GM21423 (cell line): ENCODE results near the gene GMDS.
A peak's percentile ranks its signal among the peaks of the same experiment; 100 is the strongest.

Experiments used
- ATAC-seq: cut with Tn5 transposase; IDR thresholded peaks from one replicate; pipeline ENCODE4 v1.9.1; 2021; ENCODE audit warnings: mild to moderate bottlenecking, moderate library complexity; ENCODE audit not compliant: unreplicated experiment

GMDS gene

DNA sequence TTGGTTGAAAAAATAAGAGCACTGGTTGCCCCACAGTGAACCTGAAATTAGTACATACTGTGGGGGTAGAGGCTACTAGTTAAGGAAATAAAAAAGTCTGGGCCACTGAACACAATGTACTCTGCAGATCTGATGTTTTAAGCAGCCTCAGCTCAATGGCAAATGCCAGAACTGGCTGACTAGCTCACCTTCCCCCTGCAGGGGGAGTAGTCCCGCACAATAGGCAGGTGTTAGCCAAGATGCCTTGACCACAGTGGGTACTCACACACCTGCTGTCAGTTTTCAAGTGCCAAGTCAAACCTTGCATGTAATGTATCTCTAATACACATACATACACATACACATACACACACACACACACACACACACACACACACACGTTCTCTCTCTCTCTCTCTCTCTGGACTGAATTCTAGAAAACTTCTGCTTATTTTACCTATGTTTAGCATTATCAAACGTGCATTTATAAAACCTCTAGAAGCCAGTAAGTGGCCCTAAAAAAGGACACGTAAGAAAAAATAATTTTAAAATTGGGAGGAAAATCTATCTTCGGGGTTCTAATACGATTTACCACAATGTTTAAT, 36.1 kb downstream of the GMDS start:
- ATAC-seq: peak; percentile 91

DNA sequence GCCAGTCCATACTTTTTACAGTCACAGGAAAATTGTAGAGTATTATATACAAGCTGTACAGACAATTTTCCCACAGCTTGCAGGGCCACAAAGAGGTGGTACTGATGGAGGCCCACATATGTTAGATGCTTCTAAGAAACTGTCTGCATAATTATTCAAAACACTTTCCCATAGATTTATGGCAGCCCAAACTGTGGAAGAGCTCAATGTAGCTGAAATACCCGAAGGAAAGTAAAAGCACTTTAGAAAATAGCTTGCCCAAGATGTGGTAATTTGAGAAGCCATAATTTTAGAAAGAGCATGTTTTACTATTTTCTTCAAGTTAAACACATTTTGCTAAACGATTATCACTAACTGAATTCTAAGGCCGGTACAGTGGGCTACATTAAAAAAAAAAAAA, 36.9 kb downstream of the GMDS start:
- ATAC-seq: no peak

DNA sequence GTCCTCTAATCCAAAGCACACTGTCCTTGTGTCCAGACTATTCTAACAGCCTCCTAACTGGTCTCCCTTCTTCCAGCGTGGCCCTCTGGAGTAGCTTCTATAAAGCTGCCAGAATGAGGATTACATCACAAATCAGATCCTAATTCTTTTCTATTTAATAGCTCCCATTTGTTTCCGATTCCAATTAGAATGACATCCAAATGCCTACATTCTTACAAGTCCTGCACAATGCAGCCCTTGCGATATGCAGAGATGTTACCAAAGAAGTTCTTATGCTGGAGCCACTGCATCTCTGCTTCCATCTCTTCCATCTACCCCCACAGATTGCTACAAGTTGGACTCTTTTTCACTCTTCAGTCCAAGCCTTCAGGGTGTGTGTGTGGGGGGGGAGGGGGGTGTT, 40.0 kb downstream of the GMDS start:
- ATAC-seq: no peak

DNA sequence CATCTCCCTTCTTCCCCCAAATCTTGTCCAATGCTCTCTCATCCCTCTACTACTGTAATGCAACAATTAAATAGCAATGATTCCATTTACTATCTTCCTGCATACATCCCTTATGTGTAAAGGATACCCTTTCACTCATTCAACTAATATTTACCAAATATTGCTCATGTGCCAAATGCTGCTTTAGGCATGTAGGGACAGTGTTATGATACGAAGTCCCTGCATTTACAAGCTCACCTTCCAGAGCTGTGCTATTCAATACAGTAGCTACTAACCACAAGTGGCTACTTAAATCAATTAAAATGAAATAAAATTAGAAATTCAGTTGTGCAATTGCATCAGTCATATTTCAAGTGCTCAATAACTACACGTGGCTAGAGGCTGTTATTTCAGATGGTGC, 41.1 kb downstream of the GMDS start:
- ATAC-seq: no peak

DNA sequence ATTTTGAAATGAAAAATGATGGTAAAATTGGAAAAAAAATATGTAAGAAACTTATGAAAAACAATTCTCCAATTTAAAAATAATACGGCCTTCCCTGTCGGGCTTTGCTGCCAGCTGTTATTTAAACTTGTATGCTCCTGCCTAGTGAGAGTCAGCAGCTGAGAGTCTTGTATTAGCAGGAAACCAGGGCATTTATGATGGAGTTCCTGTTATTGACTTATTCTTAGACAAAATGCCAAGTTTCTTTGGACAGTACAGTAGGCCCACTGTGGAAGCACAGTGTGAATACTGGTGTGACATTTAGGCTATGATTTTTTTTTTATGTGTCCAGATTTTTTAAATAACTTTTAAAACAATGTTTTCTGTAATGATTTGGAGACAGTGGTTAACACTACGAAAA, 42.1 kb downstream of the GMDS start:
- ATAC-seq: no peak

DNA sequence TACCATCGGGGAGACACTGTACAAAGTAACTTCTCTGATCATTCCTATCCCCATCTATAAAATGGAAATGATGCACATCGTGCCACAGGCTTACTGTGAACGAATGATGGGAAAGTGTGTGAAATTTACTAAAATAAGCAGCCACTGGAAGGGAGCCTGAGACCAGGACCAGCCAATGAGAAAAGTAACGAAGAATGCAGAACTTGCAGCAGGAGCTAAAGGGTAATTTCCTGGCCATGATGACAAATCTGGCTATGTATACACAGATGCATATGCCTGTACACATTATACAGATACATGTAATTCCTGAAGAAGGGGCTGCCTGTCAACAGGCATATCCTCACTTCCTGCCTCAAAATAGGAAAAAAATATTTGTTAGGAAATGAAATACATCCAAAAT, 47.4 kb downstream of the GMDS start:
- ATAC-seq: no peak

DNA sequence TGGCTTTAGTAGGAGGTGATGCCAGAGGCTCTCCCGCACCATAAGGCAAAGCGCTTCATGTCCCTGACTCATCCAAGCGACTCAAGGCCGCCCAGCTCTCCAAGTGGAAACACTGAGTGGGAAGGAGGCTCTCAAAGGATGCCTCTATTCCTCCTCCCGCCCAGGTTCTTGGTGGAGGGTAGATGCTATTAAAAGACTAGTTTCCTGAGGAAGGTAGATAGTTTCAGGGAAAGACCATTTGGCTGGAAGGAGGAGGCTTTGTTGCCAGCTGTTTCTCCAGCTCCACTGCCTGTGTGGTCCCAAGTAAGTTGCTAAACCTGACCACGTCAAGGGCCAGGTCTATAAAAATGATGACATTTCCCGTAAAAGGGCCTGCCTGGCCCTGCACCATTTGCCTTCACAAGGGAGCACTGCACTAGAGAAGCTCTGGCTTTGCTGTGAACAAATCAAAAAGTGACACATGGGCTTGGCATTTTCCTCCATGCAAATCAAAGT, 48.2 kb downstream of the GMDS start:
- no peak for ATAC-seq

DNA sequence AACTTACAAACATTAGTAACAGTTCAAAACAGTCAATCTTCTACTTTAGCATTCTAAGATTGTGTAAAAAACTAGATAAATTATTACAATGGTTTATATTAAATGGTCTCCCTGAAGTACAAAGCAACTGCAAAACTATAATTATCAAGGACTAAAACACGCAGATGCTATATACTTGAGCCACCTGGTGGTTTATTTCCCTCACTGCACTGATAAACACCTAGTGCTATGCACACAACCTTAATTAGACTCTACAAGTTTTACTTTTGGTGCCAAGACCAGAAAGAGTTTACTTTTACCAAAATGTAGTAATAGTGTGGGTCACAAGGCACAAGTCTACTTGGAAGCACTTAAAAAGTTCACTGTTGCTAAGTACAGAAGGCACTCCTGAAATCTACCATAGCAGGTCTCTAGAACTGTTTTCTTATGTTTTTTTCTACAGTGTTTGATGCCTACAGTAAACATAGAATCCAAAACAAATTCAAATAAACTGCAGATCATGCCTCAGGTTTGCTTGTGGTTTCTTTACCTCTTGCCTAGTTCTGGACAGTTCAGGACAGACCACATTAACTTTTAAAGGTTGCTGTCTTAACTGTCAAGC, 49.2 kb downstream of the GMDS start:
- ATAC-seq: no peak

DNA sequence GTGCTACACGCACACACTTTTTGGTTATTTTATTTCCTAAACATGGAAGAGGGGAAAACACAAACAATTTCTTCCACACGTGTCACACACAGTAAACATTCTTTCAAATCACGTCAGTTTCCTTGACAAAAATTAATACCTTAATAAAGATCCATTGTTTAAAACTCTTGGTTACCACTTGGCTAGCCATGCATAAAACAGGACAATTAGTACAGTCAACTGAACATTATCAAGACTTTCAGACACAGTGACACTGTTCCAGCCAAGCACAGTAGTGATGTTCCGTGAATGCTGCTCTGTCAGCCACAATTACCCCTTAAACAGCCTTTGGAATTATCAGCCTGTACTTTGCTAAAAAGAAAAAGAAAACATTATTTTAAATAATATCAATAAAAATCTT, 50.8 kb downstream of the GMDS start:
- ATAC-seq: no peak

DNA sequence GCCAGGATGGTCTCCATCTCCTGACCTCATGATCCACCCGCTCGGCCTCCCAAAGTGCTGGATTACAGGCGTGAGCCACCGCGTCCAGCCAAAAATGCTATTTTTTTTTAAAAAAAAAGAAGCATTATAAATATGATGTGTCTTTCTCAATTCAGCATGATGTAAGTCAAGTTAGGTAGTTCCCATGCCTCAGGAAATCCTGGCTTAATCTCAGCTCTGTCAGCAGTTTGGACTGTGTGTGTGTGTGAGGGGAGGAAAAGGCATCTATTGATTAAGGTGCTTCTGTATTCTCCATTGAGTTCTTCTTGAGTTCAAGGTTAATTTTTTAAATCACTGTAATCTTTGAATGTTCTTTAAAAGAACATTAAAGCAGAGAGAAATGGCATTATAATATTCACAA, 51.5 kb downstream of the GMDS start:
- ATAC-seq: no peak

DNA sequence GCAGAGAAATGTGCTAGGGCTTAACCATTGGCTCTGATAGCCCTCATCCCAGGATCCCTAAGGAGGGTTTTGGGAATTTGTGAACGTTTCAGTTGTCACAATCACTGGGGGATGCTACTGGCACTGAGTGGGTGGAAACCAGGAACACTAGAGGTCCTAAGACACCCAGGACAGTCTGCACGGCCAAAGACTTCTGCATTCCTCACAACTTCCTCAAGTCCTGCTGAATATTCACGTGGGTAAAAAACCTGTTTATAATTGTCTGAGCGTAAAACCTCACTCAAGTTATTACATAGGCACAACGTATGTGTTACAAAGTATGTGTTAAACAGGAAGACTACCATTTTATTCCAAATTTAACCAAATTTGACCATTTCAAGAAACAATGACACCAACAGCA, 52.4 kb downstream of the GMDS start:
- ATAC-seq: no peak

DNA sequence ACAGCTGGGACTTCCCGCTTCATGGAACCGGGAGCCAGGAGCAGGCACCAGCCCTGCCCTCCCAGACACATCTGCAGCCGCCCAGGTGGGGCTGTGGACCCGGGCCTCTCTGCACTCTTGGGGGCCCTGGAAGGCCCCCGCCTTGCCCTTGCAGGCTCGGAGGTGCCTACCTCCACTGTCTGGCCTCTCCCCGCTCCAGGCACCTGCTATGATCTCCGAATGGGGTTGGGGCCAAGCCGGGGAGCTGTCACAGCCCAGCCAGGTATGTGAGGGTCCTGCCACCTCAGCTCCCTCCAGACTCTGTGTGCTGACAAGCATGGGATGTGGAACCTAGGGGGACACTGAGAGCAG, 54.0 kb downstream of the GMDS start:
- ATAC-seq: no peak

DNA sequence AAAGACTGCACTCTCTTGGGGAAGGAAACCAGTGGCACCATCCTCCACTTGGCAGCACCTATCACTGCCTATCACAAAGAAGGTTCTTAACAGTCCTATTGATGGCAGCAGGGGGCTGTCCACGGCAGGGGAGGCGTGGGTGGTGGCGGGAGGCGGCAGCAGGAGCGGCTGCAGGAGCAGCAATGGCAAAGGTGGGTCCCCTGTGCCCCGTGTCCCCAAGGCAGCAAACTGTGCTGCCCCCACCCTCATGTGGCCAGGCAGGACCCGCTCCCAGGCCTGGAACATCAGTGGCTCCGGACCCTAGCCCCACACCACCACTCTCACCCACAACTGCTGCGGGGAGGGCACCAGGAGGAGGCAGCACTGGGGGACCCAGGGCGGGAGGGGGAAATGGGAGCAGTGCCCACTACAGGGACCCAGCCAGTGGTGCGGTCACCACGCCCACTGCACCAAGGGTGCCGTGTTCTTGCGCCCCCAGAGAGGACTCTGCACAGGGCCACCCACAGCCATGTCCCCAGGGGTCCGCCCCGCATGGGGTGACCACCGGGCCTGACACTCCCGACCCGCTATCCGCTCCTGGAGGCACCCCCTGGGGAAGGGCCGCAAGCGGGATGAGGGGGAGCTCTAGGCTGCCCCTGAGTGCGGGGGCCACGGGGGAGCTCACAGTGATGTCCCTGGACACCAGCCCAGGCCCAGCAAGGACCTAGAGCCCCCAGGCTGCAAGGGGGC, 54.6 kb downstream of the GMDS start:
- no peak for ATAC-seq

DNA sequence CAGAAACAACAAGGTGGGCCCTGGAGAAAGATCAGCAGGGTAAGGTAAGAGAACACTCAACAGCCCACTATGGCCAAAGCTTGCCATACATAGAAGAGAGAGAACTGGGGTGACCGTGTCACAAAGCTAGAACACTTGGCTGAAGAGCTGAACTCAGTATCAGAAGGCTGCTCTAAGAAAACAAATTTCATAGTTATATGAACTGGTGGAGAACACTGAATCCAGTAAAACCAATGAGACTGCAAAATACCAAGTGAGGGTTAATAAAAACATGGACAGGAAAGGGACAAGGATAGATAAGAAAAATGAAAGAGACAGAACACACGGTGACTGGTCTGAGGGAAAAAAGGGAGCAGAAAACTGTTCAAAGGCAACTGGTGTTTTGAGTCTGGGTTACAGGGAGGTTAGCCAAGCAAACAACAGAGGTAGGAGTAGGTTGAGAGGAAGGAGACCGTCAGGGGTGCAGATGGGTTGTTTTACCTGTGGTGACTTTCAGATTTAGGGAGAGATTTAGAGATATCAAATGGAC, 56.5 kb downstream of the GMDS start:
- no peak for ATAC-seq

DNA sequence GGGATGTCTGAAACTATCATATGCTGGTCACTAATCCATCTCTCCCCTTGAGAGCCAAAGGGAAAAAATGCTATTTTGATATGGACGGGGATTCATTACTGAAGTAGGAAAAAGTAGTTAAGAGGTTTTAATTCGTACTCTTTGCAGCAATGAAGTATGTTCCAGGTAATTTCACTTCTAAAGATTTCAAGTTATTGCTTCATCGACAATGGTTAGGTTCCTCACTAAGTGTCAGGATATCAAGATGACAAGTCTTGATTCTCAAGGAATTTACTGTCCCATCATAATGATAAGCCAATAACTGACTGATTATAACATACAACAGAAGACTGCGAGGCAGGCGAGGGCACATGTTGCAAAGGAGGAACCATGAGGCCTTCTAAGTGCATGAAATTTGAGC, 57.0 kb downstream of the GMDS start:
- no peak for ATAC-seq

DNA sequence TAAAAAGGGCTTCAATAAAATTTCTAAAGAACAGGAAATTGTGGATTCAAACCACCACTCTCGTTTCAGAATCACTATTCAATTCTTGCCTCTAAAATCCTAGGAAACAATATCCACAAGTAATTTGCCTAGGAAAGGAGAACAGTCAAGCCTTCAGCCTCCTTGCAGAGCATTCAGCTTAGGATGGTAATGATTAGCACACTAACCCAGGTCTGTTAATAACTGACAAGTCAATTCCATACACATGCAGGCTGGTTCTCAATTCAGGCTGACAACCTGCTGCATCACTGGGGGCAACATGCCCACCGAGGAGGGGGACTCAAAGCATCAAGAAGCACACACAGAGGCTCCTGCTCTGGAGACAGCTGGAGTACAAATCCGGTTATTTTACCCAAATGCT, 57.6 kb downstream of the GMDS start:
- peak; percentile 47 for ATAC-seq

DNA sequence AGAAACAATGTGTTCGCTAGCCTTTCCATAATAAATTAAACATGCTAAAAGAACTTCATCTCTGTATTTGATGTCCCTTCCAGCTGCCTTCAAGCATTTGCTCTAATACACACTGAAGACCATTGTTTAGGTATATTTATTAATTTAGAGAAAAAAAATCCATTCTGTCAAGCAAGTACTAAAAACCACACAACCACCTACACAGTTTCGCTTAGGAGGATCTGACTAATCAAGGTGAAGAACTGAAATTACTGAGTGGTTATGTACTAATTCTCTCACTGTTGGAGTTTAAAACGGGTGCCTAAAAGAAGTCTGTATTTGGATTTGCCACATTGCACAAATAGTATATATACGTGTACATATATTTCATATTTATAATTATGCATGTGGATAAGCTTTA, 58.9 kb downstream of the GMDS start:
- peak; percentile 83 for ATAC-seq

DNA sequence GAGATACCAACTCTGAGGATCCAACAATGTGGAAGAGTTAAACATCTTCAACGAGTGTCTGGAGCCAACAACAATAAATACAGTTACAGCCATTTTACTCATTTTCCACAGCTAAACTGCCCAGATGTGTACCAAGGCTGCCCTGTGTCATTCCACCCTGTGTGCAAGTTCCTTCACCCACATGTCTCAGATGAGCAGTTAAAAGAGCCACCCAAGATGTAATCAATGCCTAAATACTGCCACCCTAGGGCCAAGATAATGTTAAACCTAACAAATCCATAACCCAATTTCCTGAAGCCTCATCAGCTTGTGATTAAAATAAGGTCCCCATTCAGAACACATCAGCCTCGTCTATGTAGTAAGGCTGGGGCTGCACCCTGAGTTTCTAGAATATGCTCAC, 59.9 kb downstream of the GMDS start:
- no peak for ATAC-seq

DNA sequence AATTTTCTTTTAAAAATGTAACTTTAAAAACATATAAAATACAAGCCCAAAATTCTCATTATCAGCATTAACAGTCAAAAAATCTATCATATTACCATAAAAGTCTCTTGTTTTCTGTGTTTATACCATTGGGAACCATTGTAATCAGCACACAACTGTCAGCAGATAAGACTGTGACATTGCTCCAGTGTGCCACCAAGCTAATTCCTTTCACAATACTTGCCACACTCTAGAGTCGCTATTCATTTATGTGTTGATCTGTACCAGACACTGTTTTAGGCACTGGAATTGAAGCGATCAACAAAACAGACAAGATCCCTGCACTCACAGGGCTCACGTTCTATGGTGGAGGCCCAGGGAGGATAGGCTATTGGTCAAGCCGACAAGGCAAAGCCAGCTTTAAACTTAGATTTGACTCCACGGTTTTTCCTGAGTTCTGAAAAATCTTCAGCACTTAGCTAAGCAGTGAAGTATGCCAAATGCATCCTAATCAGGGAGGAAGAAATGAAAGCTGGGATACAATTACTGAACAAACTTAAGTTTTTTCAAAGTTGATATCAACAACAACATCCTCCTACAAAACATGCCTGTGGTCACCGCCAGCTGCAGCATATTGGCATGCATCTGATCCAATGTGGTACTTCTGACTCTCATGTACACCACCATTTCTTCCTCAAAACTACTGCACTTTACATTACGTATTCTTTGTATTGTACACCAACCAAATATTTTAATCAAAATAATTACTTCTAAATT, 60.5 kb downstream of the GMDS start:
- no peak for ATAC-seq

DNA sequence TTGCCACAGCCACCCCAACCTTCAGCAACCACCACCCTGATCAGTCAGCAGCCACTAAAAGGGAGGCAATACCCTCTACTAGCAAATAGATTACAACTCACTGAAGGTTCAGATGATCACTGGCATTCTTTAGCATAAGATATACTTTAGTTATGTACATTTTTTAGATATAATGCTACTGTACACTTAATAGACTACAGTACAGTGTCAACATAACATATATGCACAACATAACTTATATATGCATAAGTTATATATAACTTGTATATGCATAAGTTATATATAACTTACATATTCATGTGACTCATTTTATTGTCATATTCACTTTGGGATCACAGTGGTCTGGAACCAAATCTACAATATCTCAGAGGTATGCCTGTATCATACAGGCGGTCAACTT, 61.7 kb downstream of the GMDS start:
- no peak for ATAC-seq

DNA sequence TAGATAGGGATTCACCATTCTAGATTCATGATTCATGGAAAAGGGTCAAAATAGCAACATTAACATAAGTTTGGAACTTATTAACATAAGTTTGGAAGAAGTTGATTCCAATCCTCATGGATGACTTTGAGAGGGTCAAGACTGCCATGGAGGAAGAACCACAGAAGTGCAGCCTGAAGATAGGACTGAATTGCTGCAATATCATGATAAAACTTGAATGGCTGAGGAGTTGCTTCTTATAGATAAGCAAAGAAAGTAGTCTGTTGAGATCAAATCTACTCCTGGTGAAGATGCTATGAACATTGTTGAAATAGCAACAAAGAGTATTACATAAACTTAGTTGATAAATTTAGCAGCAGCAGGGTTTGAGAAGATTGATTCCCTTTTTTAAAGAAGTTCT, 62.2 kb downstream of the GMDS start:
- no peak for ATAC-seq

DNA sequence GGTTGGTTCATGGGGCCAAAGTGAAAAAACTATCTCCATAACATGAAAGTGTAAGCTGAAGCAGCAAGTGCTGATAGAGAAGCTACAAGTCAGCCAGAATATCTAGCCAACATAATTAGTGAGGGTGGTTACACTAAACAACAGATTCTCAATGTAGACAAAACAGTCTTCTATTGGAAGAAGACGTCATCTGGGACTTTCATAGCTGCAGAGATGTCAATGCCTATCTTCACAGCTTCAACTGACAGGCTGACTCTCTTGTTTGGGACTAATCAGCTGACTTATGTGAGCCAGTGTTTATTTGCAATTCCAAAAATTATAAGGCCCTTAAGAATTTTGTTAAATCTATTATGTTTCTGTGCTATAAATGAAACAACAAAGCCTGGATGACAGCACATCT, 63.2 kb downstream of the GMDS start:
- no peak for ATAC-seq
